Measurements from ENCODE around the gene PRIMA1.

The PRIMA1 gene

DNA sequence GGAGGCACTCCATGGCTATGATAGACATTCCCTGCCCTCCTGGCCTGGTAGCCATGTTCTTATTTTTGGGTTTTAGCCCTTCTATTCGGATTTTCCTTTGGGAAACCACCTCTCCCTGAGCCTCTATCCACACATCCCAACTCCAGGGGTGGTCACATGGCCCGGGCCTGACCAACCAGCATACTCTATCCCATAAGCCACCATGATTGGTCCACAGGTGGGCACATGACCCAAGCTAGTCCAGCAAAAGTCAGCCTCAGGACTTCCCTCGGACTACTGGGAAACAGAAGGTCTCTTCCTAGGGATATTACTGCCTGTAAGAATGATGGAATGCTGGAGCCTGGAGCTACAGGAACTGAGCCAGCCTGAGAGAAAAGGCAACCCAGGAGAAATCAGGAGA is 12.5 kb downstream of the PRIMA1 start:
- no peak for TF ChIP-seq CTCF (IDR thresholded peaks at IDR 0.05; ENCODE audit: borderline replicate concordance, insufficient read depth, low read depth, low read length)
- H3K4me3 ChIP-seq (ENCODE audit: low read depth, low read length), result no peak overlapping the region

DNA sequence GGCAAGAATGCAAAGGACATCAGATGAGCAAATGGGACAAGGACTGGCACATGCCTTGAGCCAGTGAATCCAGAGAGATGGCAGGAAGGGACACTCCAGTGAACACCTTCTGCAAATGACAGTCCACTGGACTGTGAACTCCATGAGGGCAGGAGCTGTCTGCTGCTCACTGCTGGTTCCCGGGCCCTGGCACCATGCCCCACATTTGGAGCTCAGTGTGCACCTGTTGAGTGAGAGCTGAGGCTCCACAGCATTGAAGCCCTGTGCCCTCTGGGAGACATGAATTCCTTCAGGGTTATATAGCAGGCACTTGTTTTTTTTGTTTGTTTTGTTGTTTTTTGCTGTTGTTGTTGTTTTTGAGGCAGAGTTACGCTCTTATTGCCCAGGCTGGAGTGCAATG is 13.1 kb downstream of the PRIMA1 start:
- TF ChIP-seq CTCF (IDR thresholded peaks at IDR 0.05; ENCODE audit: borderline replicate concordance, insufficient read depth, low read depth, low read length), result no peak
- no peak overlapping the region for H3K4me3 ChIP-seq (ENCODE audit: low read depth, low read length)

DNA sequence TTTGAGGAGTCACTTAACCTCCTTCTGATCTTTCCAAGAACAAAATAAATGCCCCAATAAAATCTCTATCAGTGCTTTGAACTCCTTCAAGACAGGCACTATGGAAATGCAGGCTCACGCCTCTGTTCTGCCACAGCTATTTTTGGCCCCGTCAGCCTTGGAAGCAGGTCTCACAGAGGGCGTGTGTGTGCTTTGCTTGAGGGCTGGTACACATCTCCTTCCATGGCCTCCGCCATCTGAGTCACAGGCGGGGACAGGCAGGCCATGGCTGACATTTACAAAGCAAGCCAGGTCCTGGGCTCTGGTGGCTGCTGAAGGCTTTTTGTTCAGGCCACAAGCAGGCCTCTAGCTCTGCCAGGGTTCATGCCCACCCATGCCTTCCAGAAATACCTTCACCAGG is 16.0 kb downstream of the PRIMA1 start:
- no peak for TF ChIP-seq CTCF (IDR thresholded peaks at IDR 0.05; ENCODE audit: borderline replicate concordance, insufficient read depth, low read depth, low read length)
- no peak overlapping the region for H3K4me3 ChIP-seq (ENCODE audit: low read depth, low read length)

- no peak for TF ChIP-seq CTCF (IDR thresholded peaks at IDR 0.05; ENCODE audit: borderline replicate concordance, insufficient read depth, low read depth, low read length)
Measured at GRCh38 chr14:93765970-93766369, 22.3 kb downstream of the PRIMA1 start.

DNA sequence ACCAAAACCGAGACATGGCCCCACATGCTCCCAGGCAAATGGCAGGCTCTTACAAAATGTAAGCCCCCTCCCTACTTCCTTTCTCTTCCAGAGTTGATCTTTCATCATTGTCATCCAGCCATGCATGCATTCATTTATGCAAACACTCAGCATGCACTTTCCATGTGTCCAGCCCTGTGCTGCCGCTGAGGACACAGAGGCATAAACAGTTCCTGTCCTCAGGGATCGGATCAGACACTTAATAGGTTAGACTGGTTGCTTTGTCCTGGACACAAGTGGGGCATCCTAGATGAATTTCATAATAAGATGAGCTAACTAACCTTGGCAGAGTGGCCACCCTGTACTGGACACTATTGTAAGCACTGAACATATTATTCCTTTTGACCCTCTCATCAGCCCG is 23.1 kb downstream of the PRIMA1 start:
- no peak overlapping the region for H3K4me3 ChIP-seq (ENCODE audit: low read depth, low read length)
- TF ChIP-seq CTCF (IDR thresholded peaks at IDR 0.05; ENCODE audit: borderline replicate concordance, insufficient read depth, low read depth, low read length), result no peak

More at GRCh38 chr14:93765970-93766369, 22.3 kb downstream of the PRIMA1 start:
- no peak overlapping the region for H3K4me3 ChIP-seq (ENCODE audit: low read depth, low read length)

GRCh38 chr14:93764211-93764659 is 24.1 kb downstream of the PRIMA1 start:
- no peak overlapping the region for H3K4me3 ChIP-seq (ENCODE audit: low read depth, low read length)
- TF ChIP-seq CTCF (IDR thresholded peaks at IDR 0.05; ENCODE audit: borderline replicate concordance, insufficient read depth, low read depth, low read length), result no peak

GRCh38 chr14:93759719-93760307 is 28.5 kb downstream of the PRIMA1 start:
- no peak overlapping the region for H3K4me3 ChIP-seq (ENCODE audit: low read depth, low read length)
- no peak for TF ChIP-seq CTCF (IDR thresholded peaks at IDR 0.05; ENCODE audit: borderline replicate concordance, insufficient read depth, low read depth, low read length)
